Measurements from ENCODE around the gene TINCR.

The TINCR gene

GRCh38 chr19:5578097-5578846 lies 10.5 kb upstream of the TINCR start:
- POLR2A ChIA-PET, result no interaction called here
- DNase-seq (ENCODE audit: low read depth, low spot score), result no peak
- TF ChIP-seq CTCF (IDR thresholded peaks at IDR 0.05; ENCODE audit: insufficient read depth, low read length, missing control alignments), result peak; percentile 97
- H3K4me3 ChIP-seq (ENCODE audit: low read depth, low read length), result peak overlapping the region; percentile 35
- CTCF ChIA-PET, result interaction anchor here (0.6 to 4.6 kb wide), 5 partner anchors 30 to 532 kb away, joined by 3 to 42 read pairs (median 4); no protein-coding TSS in a partner anchor

DNA sequence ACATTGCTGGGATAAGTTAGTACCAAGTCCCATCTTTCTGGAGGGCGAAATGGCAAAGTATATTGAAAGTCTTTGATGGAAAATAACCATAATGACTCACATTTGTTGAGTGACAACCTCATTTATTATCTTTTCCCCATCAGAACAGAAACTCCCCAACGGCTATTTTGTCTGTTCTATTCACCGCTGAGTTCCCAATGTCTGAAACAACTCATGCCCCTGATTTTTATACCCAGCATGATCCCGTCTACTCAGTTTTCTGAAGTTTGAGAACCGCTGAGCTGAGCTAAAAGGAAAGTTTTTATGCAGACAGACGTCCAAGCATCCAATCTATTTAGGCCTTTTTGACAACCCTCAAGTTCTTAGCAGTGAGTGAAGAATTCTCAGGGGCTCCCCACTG lies 7.8 kb upstream of the TINCR start:
- TF ChIP-seq CTCF (IDR thresholded peaks at IDR 0.05; ENCODE audit: insufficient read depth, low read length, missing control alignments), result no peak
- DNase-seq (ENCODE audit: low read depth, low spot score), result no peak
- ChIA-PET POLR2A (no interaction called here), CTCF (no interaction called here)
- H3K4me3 ChIP-seq (ENCODE audit: low read depth, low read length), result no peak overlapping the region

DNA sequence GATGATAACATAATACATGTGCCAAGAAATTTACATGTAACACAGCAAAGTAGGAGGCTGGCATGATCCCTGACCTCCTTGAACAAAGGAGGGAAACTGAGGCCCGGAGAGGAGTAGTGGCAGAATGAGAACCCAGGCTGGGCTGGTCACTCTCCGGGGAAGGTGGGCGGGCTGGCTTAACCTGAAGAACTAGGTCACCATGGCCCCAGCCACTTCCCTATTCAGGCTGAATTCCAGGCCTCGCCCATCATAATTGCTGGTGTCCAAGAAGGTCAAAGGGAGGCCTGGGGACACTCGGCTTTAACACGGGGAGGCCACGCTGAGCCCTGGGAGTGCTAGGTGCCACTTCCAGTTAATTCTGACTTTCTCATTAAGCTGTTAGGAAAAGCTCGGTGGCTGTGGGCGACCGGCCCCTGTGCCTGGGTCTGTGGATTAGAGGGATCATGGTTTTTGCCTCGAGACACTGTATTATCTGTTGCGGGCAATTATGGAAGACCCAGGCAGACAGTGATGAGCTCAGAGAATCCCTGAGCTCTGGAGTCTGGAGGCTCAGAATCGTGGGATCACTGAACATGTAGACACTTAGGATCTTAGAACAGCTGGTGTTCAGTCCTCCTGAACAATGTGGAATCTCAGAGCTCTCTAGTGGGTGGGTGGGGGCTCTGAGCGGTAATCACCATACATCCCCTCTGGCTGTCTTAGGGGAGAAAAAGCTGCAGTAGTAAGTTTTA lies 5.0 kb upstream of the TINCR start:
- CTCF ChIA-PET, result interaction anchor here (1.0 to 2.1 kb wide), 2 partner anchors 9 to 524 kb away, joined by 4 to 5 read pairs; no protein-coding TSS in a partner anchor

GRCh38 chr19:5571777-5572176 lies 4.0 kb upstream of the TINCR start:
- DNase-seq (ENCODE audit: low read depth, low spot score), result no peak
- ChIA-PET CTCF (no interaction called here), POLR2A (no interaction called here)
- TF ChIP-seq CTCF (IDR thresholded peaks at IDR 0.05; ENCODE audit: insufficient read depth, low read length, missing control alignments), result no peak
- no peak overlapping the region for H3K4me3 ChIP-seq (ENCODE audit: low read depth, low read length)

More for the DNA sequence above, 5.0 kb upstream of the TINCR start:
- no peak for TF ChIP-seq CTCF (IDR thresholded peaks at IDR 0.05; ENCODE audit: insufficient read depth, low read length, missing control alignments)
- no peak for DNase-seq (ENCODE audit: low read depth, low spot score)
- no peak overlapping the region for H3K4me3 ChIP-seq (ENCODE audit: low read depth, low read length)
- POLR2A ChIA-PET, result no interaction called here

DNA sequence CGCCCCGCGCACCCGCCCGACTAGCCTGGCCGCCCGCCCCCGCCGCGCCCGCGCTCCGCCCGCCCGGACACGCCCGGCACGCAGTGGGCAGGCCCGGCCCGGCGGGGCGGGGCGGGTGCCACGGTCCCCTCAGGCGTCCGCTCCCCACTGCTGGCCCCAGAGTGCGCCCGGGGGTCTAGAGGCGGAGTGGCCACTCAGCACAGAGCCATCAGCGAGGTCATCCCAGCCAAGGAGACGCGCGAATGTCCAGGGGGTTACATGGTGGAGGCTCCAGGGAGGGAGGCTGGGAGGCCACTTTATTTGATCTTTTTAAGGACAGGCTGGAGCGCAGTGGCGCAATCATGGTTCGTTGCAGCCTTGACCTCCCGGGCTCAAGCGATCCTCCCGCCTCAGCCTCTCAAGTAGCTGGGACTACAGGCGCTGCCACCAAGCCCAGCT lies 236 bp upstream of the TINCR start:
- DNase-seq (ENCODE audit: low read depth, low spot score), result no peak
- ChIA-PET CTCF (no interaction called here), POLR2A (no interaction called here)
- H3K4me3 ChIP-seq (ENCODE audit: low read depth, low read length), result no peak overlapping the region
- no peak for TF ChIP-seq CTCF (IDR thresholded peaks at IDR 0.05; ENCODE audit: insufficient read depth, low read length, missing control alignments)

GRCh38 chr19:5564930-5565329 lies 2.8 kb downstream of the TINCR start:
- ChIA-PET CTCF (interaction anchor here (1.9 kb wide), 1 partner anchor 18 kb away, joined by 5 read pairs; no protein-coding TSS in a partner anchor), POLR2A (no interaction called here)
- H3K4me3 ChIP-seq (ENCODE audit: low read depth, low read length), result no peak overlapping the region
- no peak for TF ChIP-seq CTCF (IDR thresholded peaks at IDR 0.05; ENCODE audit: insufficient read depth, low read length, missing control alignments)
- DNase-seq (ENCODE audit: low read depth, low spot score), result no peak

Data from AG04449 (cell line).